Umbilical cord (tissue), 2 donors: ENCODE data around the gene FKBP9. TPM values are rescaled to one million over a fixed set of nuclear protein-coding genes. Genes with fewer than 3 reads are reported as not detected.
"Not testable (repeated sequence)": the region's sequence is repeated elsewhere in the genome, so short reads cannot be mapped to it uniquely, and the experiment has no call there.

Experiments used
- DNase-seq: peaks from one replicate; pipeline ENCODE4 v3.0.0-alpha.2; 2015; ENCODE audit warnings: low spot score
- total RNA-seq: library from RNA; depleted of rRNA; stranded (reverse); fragments of >200 nt; gene quantifications from one replicate; pipeline ENCODE4 v1.2.3, GENCODE V29; 2014; ENCODE audit warnings: low replicate concordance; ENCODE audit not compliant: insufficient read depth

Gene FKBP9, protein sequence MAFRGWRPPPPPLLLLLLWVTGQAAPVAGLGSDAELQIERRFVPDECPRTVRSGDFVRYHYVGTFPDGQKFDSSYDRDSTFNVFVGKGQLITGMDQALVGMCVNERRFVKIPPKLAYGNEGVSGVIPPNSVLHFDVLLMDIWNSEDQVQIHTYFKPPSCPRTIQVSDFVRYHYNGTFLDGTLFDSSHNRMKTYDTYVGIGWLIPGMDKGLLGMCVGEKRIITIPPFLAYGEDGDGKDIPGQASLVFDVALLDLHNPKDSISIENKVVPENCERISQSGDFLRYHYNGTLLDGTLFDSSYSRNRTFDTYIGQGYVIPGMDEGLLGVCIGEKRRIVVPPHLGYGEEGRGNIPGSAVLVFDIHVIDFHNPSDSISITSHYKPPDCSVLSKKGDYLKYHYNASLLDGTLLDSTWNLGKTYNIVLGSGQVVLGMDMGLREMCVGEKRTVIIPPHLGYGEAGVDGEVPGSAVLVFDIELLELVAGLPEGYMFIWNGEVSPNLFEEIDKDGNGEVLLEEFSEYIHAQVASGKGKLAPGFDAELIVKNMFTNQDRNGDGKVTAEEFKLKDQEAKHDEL
- 209 TPM for total RNA-seq

- DNase-seq = peak; percentile 95
Observed at GRCh38 chr7:32957326-32958045, at the start of gene FKBP9. TSS of gene FKBP9 (plus strand) at chr7:32957440. CDS start at chr7:32957574, 134 bp downstream.

DNA sequence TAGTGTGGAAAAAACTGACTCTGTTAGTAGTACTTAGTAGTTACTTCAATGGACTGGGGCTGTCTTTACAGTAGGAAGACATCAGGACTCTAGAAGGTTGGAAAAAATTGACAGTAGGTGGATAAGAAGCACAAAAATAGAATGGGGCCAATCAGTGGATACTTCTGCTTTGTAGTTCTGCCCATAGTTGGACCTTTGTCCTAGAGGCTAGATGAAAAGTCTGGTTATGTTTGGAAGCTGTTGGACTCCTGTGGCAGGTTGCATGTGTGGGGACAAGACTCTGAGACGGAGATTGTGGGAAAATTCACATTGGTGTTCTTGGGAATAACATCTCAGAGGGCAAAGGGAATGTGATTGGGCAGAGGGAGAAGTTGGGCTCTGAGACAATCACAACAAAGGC lies 47.0 kb upstream of the FKBP9 start:
- no peak for DNase-seq

DNA sequence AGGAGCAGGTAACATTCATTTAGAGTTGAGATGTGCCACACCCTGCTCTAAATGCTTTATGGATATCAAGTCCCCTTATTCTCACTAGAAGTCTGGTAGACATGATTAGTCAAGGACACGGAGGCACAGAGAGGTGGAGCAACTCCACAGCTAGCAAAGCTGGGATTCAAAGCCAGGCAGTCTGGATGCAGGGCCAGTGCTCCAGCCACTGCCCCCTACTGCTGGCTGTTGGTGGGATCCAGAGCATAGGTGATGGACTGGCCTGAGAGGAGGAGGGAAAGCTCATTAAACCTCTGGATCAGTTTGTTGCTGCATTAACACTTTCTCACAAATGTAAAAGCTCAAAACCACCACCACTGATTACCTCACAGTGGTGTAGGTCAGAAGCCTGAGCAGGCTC lies 43.1 kb upstream of the FKBP9 start:
- DNase-seq = no peak

GRCh38 chr7:32915041-32915536 lies 42.2 kb upstream of the FKBP9 start:
- DNase-seq = no peak

GRCh38 chr7:32916006-32916405 lies 41.2 kb upstream of the FKBP9 start:
- no peak for DNase-seq

DNA sequence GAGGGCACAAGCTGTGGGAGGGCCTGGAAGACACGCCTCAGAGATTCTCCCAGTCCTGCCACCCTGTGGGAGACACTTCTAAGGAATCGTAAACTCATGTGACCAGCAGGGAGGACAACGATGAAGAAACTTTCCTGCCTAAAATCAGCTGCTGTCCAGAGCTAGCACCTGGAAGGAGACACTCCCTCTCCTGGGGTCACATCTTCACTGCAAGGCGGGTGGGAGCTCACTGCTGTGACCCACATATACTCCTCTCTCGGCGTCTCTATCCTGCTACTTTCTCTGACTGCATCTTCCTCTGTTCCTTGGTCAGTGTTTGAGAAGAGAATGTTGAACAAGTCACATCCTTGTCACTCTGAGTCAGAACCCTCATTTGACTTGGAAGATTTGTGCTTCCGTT lies 40.2 kb upstream of the FKBP9 start:
- DNase-seq = not testable (repeated sequence)

GRCh38 chr7:32921896-32922295 lies 35.3 kb upstream of the FKBP9 start:
- no peak for DNase-seq

- no peak for DNase-seq
Observed at GRCh38 chr7:32928785-32929298, 28.4 kb upstream of the FKBP9 start.

DNA sequence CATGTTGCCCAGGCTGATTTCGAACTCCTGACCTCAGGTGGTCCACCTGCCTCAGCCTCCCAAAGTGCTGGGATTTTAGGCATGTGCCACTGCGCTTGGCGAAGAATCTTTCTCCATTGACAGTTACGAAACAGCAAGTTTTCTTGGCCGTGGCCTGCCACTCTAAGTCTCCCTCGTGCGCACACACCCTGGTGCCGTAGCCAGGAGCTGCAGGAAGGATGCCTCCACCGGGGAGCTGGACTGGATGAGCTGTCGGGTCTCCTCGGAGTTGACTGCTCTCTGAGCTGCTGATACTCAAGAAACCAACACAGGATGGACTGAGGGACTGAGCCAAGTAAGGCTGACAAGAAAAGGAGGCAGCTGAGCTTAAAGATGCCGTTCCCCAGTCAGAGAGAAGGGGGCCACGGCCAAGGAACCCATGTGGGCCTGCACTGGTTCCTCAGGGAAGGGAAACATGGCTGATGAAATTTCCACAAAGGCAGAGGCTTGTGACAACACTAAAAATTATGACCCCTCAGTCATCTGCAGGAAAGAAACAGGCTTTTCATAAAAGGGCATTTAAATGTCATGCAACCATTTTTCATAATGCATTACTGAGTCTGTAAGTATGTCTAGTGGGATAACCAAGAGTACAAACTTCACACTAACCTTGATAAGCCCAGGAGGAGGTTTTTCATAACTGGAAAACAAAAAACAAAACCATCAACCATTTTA lies 27.7 kb upstream of the FKBP9 start:
- no peak for DNase-seq

DNA sequence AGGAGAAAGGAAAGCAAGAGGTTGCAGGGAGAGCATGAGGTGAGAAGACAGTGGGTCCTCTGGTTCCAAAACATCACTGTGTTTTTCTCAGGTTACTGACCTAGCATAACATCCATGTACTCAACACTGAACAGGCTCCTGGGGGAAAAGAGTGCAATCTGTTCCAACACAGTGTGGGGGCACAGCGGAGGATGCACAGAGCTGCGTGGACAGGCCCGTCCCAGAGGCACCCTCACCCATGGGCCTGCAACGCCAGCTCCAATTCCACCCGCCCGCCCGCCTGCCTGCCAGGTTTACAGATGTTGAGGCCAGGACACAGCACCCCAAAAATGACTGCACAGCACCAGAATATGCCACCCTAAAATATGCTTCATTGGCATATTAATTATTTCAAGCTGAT lies 26.9 kb upstream of the FKBP9 start:
- no peak for DNase-seq

- DNase-seq = no peak
Observed at GRCh38 chr7:32935558-32935957, 21.7 kb upstream of the FKBP9 start.

- no peak for DNase-seq
Observed at GRCh38 chr7:32936689-32937088, 20.6 kb upstream of the FKBP9 start.

GRCh38 chr7:32937344-32938174 lies 19.7 kb upstream of the FKBP9 start:
- DNase-seq = peak; percentile 42

- DNase-seq = no peak
Observed at GRCh38 chr7:32941181-32941580, 16.1 kb upstream of the FKBP9 start.

DNA sequence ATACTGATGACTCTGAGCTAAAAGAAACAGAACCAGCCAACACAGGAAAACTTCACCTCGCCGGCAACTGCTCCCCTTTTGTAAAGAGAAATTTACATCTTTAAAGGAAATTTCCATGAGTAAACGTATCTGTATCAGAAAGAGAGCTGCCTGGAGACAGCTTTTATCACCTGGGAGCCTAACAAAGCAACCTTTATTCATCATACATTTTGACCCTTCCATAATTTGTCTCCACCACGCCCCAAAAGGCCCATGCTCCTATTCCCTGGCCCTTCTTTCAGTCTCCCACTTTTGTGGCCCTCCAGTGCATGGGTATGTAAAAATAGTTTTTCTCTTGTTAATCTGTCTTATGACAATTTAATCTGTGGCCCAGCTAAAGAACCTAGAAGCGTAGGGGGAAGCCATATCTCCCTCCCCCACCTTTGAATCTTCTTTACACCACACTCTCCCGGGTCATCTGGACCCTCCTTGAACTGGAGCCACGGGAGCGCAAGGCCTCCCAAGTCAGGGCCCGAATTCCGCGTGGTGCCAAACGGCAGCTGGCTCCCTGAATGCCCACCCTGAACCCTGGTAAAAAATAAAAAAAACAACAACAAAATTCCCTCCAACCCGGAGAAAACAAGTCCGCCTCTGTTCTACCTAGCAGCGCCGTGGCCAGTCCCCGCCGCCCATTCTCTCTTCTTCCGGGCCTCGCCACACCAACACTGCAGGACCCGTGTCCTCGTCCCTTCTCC lies 15.4 kb upstream of the FKBP9 start:
- no peak for DNase-seq

DNA sequence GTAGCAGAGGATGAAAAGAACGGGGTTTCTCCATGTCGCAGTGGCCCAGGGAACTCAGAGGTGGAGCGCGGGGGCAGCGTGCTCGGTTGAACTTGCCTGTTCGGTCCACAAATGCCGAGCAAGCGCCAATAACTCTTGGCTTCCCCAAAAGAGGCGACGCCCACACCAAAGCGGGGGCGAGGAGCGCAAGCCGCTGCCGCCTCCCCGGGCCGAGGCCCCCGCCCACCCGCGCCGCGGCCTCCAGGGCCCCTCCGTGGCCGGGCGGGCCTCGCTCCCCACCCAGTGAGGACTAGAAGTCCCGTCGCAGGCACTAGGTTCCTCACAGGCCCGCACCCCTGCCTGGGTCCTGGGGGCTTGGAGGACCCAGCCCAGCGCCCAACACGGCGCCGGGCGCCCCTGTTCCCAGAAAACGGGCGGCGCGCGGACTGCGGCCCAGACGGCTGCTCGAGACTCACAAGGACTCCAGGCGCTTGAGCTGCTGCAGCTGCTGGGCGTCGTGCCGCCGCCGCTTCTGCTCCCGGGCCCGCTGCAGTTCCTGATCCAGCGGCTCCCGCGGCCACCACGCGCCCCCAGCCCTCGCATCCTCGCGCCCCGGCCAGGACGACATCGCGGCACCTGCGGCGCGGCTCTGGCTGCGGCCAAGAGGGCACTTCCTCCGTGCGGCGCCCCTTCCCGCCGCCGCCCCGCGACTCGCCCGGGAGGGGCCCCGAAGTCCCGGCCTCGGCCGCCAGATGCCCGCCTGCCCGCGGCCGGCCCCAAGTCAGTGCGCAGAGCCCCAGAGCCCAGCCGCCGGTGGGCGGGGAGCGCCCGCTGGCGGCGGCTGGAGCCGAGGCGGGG lies 14.6 kb upstream of the FKBP9 start:
- peak; percentile 89 for DNase-seq

- no peak for DNase-seq
Observed at GRCh38 chr7:32943252-32944030, 13.8 kb upstream of the FKBP9 start.

GRCh38 chr7:32947420-32947983 lies 9.7 kb upstream of the FKBP9 start:
- no peak for DNase-seq
